22Rv1 (cell line): ENCODE results near the gene GNG5.

Source experiments
- CTCF ChIP-seq: fragments of 450-650 bp; IDR thresholded peaks from 2 replicates; pipeline ENCODE4 v1.5.1; 2017; ENCODE audit warnings: mild to moderate bottlenecking
- ZFX ChIP-seq: fragments of 450-650 bp; IDR thresholded peaks from 2 replicates; pipeline ENCODE4 v1.6.1; 2017; ENCODE audit warnings: antibody characterized with exemption, borderline replicate concordance

- TF ChIP-seq CTCF (no peak), ZFX (no peak)
Observed at GRCh38 chr1:84550826-84551225, 44.4 kb upstream of the GNG5 start.
